ENCODE results near the gene DRGX. TPM values are rescaled to one million over a fixed set of nuclear protein-coding genes. Genes with fewer than 3 reads are reported as not detected.

DRGX gene
- total RNA-seq, 1 donor: not detected

DNA sequence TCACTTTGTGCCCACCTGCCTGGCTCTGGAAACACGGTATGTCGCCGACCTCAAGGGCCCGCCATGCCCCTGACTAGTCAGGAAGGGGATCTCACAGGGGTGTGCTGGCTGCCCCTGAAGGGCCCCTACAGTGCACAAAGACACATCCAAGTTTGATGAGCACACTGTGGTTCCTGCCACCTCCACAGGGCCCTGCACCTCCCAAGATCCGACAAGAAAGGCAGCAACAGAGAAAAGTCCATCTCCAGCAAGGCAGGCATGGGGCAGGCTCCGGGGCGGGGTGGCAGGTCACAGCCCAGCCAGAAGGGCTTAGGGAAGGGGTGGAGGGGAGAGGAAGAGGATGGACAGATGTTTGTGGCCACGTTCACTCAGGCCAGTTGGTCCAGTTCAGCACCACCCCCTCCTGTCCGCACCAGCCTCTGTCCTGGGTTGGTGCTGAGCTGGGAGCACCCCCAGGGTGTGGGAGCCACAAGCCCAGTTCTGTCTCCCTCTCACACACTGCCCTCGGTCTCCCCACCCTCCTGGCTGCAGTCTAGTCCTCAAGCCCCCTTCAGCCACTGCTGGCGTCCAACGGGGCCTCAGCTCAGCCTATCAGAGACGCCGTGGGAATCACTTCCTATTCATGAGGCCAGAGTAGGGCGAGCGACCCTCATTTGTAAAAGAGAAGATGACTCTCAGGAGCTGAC is 11.5 kb downstream of the DRGX start:
- H3K4me3 ChIP-seq (ENCODE audit: low read depth, low read length): no peak overlapping the region
- TF ChIP-seq, protein P1, sequence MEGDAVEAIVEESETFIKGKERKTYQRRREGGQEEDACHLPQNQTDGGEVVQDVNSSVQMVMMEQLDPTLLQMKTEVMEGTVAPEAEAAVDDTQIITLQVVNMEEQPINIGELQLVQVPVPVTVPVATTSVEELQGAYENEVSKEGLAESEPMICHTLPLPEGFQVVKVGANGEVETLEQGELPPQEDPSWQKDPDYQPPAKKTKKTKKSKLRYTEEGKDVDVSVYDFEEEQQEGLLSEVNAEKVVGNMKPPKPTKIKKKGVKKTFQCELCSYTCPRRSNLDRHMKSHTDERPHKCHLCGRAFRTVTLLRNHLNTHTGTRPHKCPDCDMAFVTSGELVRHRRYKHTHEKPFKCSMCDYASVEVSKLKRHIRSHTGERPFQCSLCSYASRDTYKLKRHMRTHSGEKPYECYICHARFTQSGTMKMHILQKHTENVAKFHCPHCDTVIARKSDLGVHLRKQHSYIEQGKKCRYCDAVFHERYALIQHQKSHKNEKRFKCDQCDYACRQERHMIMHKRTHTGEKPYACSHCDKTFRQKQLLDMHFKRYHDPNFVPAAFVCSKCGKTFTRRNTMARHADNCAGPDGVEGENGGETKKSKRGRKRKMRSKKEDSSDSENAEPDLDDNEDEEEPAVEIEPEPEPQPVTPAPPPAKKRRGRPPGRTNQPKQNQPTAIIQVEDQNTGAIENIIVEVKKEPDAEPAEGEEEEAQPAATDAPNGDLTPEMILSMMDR (IDR thresholded peaks at IDR 0.05; ENCODE audit: insufficient read depth, low read depth, low read length): no peak
- DNase-seq (ENCODE audit: low read depth): no peak

DNA sequence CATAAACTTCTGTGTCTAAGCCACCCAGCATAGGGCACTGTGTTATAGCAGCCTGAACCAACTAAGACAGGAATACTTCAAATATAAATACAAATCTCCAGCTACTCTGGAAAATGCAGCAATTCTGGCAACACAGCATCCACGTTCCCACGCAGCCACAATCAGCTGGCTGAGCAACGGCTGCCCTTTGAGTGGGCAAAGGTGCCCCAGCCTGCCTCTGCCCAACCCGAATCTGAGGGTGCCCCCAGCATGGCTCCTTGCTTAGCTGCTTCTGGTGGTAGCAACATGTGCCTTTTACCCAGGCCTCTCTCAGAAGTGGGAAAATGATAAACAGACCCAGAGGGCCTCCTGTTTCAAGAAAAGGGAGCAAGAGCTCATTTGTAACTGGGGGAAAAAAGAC is 12.0 kb downstream of the DRGX start:
- no peak for DNase-seq (ENCODE audit: low read depth)
- H3K4me3 ChIP-seq (ENCODE audit: low read depth, low read length): no peak overlapping the region

DNA sequence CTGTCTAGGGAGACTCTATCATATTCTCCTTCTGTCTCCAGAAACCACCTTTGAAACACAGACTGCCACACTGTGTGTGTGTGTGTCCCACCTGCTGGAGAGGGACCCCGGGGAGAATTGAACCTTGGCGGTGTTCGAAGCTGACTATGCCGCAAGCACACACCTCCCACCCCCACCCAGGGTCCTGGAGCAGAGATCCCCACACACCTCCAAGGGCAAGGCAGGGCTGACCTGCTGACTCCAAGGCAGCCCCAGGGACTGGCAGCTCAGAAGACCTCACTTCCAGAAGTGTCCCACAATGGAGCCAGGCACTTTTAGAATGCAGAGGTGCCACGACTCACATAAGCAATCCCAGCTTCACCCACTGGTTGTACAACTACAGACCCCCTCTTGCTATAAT is 13.1 kb downstream of the DRGX start:
- DNase-seq (ENCODE audit: low read depth): no peak
- TF ChIP-seq, protein P1 (IDR thresholded peaks at IDR 0.05; ENCODE audit: insufficient read depth, low read depth, low read length): no peak
- H3K4me3 ChIP-seq (ENCODE audit: low read depth, low read length): no peak overlapping the region

More for the DNA sequence above, 12.0 kb downstream of the DRGX start:
- TF ChIP-seq, protein P1 (IDR thresholded peaks at IDR 0.05; ENCODE audit: insufficient read depth, low read depth, low read length): no peak

DNA sequence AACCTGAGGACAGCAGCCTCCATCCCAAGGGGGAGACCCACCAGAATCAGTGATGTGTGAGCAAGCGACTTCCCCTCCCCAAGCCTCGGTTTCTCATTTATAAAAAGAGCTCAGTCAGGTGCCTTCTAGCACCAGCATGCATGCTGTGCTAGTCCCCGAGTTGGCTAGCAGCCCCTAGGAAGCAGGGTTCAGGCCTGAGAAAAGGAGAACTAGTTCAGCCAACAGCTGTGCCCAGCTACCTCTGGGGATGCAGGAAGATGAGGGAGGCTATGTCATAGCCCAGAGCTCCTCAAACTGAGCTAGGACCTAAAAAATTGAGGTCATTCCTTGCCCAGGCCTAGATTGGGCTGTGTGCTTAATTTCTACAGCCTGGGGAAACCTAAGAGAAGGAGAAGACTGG is 13.7 kb downstream of the DRGX start:
- H3K4me3 ChIP-seq (ENCODE audit: low read depth, low read length): no peak overlapping the region

DNA sequence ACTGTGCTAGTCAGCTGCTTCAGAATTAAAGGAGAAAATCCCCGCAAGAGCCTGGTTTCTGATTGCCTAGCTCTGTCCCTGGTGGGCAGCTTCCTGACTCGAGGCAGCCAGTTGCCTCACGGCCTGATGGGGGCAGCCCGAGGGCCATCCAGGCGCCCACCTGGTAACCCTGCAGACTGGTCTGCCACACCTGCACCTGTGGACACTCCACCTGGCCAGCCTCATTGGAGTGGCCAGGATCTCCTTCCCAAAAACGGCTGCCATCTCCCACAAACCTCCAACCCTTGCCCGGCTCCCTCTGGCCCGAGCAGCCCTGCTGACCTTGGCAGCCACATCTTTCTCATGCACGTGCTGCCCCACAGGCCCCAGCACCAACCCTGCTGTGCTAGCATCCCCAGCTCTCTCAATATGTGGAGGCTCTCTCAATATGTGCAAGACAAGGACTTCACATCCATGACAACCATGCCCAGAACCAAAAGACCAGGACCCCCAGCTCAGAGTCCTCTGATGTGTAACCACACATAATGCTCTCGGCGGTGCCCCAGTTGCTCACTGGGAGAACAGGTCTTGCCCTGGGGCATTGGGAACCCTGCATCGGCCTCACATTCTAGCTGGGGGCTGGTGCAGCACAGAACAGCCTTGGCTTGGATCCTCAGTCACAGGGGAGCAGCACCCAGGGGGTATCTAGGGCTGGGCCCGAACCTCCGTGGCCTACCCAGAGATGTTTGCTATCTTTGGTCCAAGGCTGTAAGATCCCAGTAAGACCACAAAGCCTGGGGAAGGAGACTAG is 14.6 kb downstream of the DRGX start:
- no peak for DNase-seq (ENCODE audit: low read depth)
- TF ChIP-seq, protein P1 (IDR thresholded peaks at IDR 0.05; ENCODE audit: insufficient read depth, low read depth, low read length): no peak
- no peak overlapping the region for H3K4me3 ChIP-seq (ENCODE audit: low read depth, low read length)

More for the DNA sequence above, 13.7 kb downstream of the DRGX start:
- DNase-seq (ENCODE audit: low read depth): no peak
- TF ChIP-seq, protein P1 (IDR thresholded peaks at IDR 0.05; ENCODE audit: insufficient read depth, low read depth, low read length): no peak

DNA sequence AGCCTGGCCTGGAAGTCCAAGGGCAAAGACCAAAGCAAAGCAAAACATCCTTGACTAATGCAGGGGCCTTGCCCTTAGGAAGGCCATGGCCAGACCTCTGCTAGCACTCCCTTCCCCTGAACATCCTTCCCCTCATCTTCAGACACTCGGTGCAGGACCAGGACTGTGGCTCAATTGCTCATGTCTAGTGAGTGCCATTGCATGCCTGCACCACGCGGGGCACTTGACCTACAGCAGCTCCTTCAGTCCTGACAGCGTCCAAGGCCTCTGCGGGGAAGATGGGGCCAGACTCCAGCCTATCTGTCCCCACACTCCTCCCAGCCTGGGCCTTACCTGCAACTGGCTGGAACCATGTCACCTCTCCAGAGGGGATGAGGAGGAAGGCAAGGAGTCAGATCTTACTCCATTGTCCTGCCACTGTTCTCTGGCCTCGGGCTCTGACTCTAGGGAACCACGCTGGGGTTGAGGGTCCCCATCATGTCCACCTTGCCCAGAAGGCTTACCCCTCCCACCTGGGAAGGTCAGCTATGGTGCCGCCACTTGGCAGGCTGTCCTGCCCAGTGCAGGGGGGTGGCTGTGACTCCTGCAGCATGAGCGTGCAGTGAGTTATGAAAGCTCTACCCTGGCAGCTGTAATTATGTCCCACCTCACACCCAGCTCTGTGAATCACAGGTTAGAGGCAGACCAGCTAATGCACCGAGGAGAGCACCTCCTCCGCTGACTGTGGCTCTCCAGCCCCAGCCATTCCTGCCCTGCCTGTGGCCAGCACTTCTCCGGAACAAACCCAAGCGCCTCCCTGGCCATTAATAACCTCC is 16.1 kb downstream of the DRGX start:
- TF ChIP-seq, protein P1 (IDR thresholded peaks at IDR 0.05; ENCODE audit: insufficient read depth, low read depth, low read length): peak; percentile 31
- no peak overlapping the region for H3K4me3 ChIP-seq (ENCODE audit: low read depth, low read length)
- no peak for DNase-seq (ENCODE audit: low read depth)

Data from fibroblast of villous mesenchyme (primary cell).